GM12874 (cell line): Measurements from ENCODE around the gene IQCB1.

Experiments used
- TF ChIP-seq, protein P1 (sequence below): IDR thresholded peaks from 2 replicates; pipeline ENCODE4 v1.5.1; 2011; ENCODE audit warnings: low read depth, mild to moderate bottlenecking, control low read depth, low read length, moderate library complexity; ENCODE audit not compliant: insufficient read depth

Gene IQCB1

DNA sequence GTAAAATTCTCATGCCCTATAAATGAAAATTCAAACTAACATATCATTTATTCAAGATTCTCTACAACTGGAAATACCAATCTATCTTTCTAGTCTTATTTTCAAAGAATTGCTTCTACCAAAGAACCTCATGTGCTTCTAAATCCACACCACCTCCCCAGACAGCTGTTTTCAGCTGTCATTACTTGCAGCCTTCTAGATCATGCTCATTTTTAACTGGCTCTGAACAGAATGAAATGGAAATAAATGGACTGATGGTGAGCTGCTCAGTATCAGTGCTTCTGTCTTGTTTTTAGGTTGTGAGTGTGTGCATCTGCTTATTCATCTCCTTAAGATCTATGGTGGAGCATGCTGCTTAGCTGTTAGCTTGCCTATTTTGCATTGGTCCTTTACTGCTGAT is 114.7 kb downstream of the IQCB1 start:
- TF ChIP-seq, protein P1, sequence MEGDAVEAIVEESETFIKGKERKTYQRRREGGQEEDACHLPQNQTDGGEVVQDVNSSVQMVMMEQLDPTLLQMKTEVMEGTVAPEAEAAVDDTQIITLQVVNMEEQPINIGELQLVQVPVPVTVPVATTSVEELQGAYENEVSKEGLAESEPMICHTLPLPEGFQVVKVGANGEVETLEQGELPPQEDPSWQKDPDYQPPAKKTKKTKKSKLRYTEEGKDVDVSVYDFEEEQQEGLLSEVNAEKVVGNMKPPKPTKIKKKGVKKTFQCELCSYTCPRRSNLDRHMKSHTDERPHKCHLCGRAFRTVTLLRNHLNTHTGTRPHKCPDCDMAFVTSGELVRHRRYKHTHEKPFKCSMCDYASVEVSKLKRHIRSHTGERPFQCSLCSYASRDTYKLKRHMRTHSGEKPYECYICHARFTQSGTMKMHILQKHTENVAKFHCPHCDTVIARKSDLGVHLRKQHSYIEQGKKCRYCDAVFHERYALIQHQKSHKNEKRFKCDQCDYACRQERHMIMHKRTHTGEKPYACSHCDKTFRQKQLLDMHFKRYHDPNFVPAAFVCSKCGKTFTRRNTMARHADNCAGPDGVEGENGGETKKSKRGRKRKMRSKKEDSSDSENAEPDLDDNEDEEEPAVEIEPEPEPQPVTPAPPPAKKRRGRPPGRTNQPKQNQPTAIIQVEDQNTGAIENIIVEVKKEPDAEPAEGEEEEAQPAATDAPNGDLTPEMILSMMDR, result no peak
